Stomach (tissue), 4 donors: ENCODE measurements around the gene ETHE1.

ENCODE experiments used
- CTCF ChIP-seq, 7 experiments: fragments of 450-650 bp in 4 of 7; fragments of 200-600 bp in 3 of 7; sonication (generic) in 3 of 7; IDR thresholded peaks; one replicate each; pipeline ENCODE4 v1.5.1; 2016 to 2019; ENCODE audit warnings: antibody characterized with exemption in 7 of 7, control low read depth in 2 of 7, mild to moderate bottlenecking in 1 of 7
- POLR2A ChIP-seq, 4 donors: fragments of 450-650 bp; IDR thresholded peaks; one replicate each; pipeline ENCODE4 v1.6.1; 2016; ENCODE audit warnings: antibody characterized with exemption in 4 of 4, control low read depth in 2 of 4, mild to moderate bottlenecking in 1 of 4, moderate library complexity in 1 of 4

- TF ChIP-seq CTCF (IDR thresholded peaks at IDR 0.05) (no peak), POLR2A (IDR thresholded peaks at IDR 0.05) (no peak)
Measured at GRCh38 chr19:43570174-43570791, 43.3 kb upstream of the ETHE1 start.
